Measurements from ENCODE around the gene ZBTB18. TPM values are rescaled to one million over a fixed set of nuclear protein-coding genes. Genes with fewer than 3 reads are reported as not detected.

Gene ZBTB18
- total RNA-seq, 1 donor from 2014 or later, result 29.9 TPM

GRCh38 chr1:244052728-244053312 lies 1.7 kb downstream of the ZBTB18 start:
- H3K9me3 ChIP-seq (replicated peaks), result no peaks in the 10 kb centered on the region
- no peak for DNase-seq
- peaks cover 17% of the 10 kb centered on the region for H3K36me3 ChIP-seq
- TF ChIP-seq, protein P1, sequence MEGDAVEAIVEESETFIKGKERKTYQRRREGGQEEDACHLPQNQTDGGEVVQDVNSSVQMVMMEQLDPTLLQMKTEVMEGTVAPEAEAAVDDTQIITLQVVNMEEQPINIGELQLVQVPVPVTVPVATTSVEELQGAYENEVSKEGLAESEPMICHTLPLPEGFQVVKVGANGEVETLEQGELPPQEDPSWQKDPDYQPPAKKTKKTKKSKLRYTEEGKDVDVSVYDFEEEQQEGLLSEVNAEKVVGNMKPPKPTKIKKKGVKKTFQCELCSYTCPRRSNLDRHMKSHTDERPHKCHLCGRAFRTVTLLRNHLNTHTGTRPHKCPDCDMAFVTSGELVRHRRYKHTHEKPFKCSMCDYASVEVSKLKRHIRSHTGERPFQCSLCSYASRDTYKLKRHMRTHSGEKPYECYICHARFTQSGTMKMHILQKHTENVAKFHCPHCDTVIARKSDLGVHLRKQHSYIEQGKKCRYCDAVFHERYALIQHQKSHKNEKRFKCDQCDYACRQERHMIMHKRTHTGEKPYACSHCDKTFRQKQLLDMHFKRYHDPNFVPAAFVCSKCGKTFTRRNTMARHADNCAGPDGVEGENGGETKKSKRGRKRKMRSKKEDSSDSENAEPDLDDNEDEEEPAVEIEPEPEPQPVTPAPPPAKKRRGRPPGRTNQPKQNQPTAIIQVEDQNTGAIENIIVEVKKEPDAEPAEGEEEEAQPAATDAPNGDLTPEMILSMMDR (IDR thresholded peaks at IDR 0.05; ENCODE audit: borderline replicate concordance), result no peak
- no peak overlapping the region for H3K4me3 ChIP-seq
- peaks cover 63% of the 10 kb centered on the region for H3K4me1 ChIP-seq
- H3K27me3 ChIP-seq (ENCODE audit: low read depth), result no peaks in the 10 kb centered on the region
- peak overlapping the region; percentile 95 for H3K27ac ChIP-seq (replicated peaks)
- intact Hi-C loops (cut with micrococcal nuclease), result no loop called here

DNA sequence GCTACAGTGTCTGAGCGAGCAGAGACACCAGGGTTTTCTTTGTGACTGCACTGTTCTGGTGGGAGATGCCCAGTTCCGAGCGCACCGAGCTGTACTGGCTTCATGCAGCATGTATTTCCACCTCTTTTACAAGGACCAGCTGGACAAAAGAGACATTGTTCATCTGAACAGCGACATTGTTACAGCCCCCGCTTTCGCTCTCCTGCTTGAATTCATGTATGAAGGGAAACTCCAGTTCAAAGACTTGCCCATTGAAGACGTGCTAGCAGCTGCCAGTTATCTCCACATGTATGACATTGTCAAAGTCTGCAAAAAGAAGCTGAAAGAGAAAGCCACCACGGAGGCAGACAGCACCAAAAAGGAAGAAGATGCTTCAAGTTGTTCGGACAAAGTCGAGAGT lies 2.7 kb downstream of the ZBTB18 start:
- no peak for DNase-seq
- H3K27me3 ChIP-seq (ENCODE audit: low read depth), result no peaks in the 10 kb centered on the region
- H3K4me1 ChIP-seq, result peaks cover 62% of the 10 kb centered on the region
- H3K9me3 ChIP-seq (replicated peaks), result no peaks in the 10 kb centered on the region
- H3K4me3 ChIP-seq, result no peak overlapping the region
- TF ChIP-seq, protein P1 (IDR thresholded peaks at IDR 0.05; ENCODE audit: borderline replicate concordance), result no peak
- intact Hi-C loops (cut with micrococcal nuclease), result no loop called here
- peaks cover 17% of the 10 kb centered on the region for H3K36me3 ChIP-seq
- no peak overlapping the region for H3K27ac ChIP-seq (replicated peaks)

- Histone ChIP-seq H3K36me3 (peaks cover 17% of the 10 kb centered on the region), H3K9me3 (replicated peaks) (no peaks in the 10 kb centered on the region), H3K27ac (replicated peaks) (no peak overlapping the region), H3K27me3 (ENCODE audit: low read depth) (no peaks in the 10 kb centered on the region), H3K4me3 (no peak overlapping the region), H3K4me1 (peaks cover 60% of the 10 kb centered on the region)
- no peak for DNase-seq
- TF ChIP-seq, protein P1 (IDR thresholded peaks at IDR 0.05; ENCODE audit: borderline replicate concordance), result no peak
- intact Hi-C loops (cut with micrococcal nuclease), result no loop called here
Measured at GRCh38 chr1:244054247-244054923, 3.3 kb downstream of the ZBTB18 start.

DNA sequence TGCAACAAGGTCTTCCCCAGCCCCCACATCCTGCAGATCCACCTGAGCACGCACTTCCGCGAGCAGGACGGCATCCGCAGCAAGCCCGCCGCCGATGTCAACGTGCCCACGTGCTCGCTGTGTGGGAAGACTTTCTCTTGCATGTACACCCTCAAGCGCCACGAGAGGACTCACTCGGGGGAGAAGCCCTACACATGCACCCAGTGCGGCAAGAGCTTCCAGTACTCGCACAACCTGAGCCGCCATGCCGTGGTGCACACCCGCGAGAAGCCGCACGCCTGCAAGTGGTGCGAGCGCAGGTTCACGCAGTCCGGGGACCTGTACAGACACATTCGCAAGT lies 3.8 kb downstream of the ZBTB18 start:
- H3K4me1 ChIP-seq, result peaks cover 55% of the 10 kb centered on the region
- H3K27ac ChIP-seq (replicated peaks), result no peak overlapping the region
- no peaks in the 10 kb centered on the region for H3K27me3 ChIP-seq (ENCODE audit: low read depth)
- H3K36me3 ChIP-seq, result peaks cover 17% of the 10 kb centered on the region
- intact Hi-C loops (cut with micrococcal nuclease), result no loop called here
- no peak overlapping the region for H3K4me3 ChIP-seq
- TF ChIP-seq, protein P1 (IDR thresholded peaks at IDR 0.05; ENCODE audit: borderline replicate concordance), result no peak
- DNase-seq, result no peak
- H3K9me3 ChIP-seq (replicated peaks), result no peaks in the 10 kb centered on the region

DNA sequence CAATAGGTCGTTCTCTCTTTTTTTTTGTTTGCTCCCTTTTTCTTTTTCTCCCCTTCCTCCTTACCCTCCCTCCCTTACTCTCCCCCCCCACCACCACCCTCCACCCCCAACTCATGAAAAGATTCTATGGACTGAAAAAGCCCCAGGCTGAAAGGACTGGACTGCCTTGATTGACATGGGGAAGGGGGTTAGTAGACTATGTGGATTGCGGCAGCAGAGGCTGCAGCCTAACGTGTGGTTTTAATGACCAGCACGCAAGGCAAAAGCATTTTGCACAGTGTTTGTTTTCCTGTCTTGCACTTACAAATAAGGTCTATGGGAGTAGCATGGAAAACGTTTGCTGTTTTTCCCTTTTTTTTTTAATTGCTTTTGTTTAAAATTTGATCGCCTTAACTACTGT lies 5.5 kb downstream of the ZBTB18 start:
- H3K4me3 ChIP-seq, result no peak overlapping the region
- H3K27ac ChIP-seq (replicated peaks), result peak overlapping the region; percentile 51
- no peak for DNase-seq
- TF ChIP-seq, protein P1 (IDR thresholded peaks at IDR 0.05; ENCODE audit: borderline replicate concordance), result no peak
- intact Hi-C loops (cut with micrococcal nuclease), result no loop called here
- no peaks in the 10 kb centered on the region for H3K27me3 ChIP-seq (ENCODE audit: low read depth)
- peaks cover 38% of the 10 kb centered on the region for H3K4me1 ChIP-seq
- peaks cover 17% of the 10 kb centered on the region for H3K36me3 ChIP-seq
- H3K9me3 ChIP-seq (replicated peaks), result no peaks in the 10 kb centered on the region

Data from left ventricle myocardium inferior (tissue), 1 donor.